GM18520 (cell line): ENCODE measurements around the gene SH3GLB1.
A peak's percentile ranks its signal among the peaks of the same experiment; 100 is the strongest.

Source experiments
- ATAC-seq: cut with Tn5 transposase; IDR thresholded peaks from one replicate; pipeline ENCODE4 v1.9.1; 2021; ENCODE audit not compliant: unreplicated experiment

SH3GLB1 gene

DNA sequence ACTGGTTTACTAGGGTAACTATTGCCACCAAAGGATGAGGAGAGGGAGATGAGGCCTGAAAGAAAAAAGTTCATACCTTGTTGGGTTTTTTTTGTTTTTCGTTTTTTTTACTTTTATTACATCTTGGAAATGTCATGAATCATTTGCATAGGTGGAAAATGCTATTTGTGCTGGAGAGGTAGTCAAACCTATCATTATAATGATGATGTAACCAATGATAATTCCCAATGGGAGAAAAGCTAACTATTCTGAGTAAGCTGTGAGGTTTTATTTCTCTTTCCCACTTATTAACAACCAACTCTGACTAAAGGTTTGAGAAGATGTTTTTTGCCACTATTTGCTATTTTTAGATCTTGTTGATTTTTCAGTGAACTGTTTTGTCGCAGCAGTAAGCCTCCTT is 29.0 kb downstream of the SH3GLB1 start:
- no peak for ATAC-seq

DNA sequence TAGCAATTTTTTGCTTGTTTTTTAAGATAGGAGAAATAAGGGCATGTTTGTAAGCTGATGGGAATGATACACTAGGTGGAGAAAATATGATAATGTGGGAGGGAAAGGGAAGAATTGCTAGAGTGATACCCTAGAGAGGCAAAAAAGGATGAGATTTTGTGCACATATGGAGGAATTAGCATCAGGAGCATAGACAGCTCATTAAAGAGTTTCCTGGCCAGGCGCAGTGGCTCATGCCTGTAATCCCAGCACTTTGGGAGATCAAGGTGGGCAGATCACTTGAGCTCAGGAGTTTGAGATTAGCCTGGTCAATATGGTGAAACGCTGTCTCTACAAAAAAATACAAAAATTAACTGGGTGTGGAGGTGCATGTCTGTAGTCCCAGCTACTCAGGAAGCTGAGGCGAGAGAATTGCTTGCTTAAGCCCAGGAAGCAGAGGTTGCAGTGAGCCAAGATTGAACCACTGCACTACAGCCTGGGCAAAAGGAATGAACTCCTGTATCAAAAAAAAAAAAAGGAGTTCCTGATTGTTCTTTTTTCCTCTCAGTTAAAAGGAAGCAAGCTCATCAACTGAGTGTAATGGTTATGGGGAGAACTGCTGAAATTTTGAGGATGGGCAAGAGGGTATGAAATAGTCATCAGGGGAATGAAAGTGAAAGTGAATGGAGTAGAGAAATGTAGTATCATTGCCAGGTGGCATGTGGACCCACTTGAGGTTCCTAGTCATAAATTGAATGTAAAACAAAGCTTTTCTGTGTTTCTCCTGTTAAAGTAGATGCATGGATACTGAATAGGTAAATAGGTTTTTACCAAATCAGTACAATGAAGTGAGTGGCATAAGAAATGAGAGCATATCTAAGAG is 35.5 kb downstream of the SH3GLB1 start:
- peak; percentile 47 for ATAC-seq

DNA sequence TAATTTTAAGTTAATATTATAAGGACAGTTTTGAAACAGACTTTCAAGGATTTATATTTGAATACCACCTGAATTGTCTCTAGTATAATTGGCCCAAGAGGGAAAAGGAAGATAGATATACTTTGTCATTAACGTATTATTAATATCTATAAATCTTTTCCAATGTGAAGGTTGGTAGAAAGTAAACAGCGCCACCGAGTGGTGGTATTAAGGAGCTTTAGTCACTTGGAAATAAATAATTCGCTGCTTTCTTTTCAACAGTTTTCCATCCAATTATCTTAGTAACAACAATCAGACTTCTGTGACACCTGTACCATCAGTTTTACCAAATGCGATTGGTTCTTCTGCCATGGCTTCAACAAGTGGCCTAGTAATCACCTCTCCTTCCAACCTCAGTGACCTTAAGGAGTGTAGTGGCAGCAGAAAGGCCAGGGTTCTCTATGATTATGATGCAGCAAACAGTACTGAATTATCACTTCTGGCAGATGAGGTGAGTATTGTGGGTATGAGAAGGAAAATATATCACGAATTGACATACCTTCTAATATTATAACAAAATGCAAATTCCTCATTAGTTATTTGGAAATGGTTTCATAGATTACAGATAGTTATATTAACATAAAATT is 37.7 kb downstream of the SH3GLB1 start:
- ATAC-seq = no peak

DNA sequence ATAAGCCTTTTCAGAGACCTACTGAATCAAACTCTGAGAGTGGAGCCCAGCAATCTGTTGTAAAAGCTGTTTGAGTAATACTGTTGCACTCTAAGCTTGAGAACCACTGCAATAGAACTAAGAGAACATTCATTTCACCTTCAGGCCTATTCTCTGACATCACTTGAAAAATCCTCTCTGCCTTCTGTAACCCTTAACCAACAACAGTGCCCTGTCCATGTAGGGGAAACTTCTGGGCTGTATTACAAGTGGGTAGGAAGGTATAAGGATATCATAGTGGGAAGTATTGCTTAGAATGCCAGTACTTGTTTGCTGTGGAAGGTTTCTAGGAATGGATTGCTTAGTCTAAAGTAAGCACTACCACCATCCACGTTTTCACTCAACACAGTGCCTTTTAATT is 42.9 kb downstream of the SH3GLB1 start:
- ATAC-seq = no peak

DNA sequence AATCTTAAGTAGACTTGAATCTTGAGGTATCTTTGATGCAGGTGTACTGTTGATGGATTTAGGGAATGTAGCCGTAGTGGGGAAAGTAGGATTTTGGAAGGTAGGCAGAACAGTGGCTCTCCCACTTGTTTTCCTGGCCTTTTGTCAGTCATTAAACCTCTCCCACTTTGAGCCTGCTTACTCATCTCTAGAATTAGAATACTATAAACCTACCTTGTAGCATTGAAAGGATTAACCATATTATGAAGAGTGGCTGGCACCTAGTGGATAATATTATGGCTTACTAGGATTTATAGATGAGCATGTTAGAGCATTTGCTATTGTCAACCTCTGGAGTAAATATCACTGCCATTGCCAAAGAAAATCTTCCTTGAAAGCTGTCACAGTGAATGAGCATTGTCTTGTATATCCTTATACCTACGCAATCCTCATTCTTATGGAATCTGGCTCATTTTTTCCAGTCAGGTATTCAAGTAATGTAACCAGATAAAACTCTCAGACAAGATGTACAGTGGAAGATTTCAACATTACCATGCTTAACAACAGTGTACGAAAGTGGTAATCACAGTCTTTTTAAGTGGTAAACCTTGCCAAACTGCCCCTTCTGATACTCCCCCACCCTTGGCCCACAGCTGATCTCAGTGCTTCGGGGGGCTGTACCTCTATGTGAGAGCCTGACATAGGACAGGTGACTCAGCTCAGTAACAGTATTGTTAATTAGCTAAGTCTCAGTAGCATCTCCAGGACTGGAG is 44.4 kb downstream of the SH3GLB1 start:
- ATAC-seq = no peak

DNA sequence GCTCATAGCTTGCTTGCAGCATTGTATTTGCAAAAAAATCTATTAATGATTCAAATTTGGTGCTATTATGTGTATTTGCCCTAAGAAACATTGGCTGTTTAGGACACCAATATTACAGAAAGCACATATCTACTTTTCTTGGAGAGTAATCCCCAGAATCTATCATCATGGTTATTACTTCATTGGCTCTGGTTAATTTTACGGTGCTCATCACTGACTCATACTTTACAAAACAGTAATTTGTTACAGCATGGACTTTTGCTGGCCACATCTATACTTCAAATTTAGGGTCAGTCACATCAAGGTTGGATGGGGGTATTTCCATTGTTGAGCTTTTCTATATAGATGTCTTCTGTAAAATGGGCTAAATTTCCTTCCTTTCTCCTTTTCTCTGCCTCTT is 45.7 kb downstream of the SH3GLB1 start:
- ATAC-seq = no peak

DNA sequence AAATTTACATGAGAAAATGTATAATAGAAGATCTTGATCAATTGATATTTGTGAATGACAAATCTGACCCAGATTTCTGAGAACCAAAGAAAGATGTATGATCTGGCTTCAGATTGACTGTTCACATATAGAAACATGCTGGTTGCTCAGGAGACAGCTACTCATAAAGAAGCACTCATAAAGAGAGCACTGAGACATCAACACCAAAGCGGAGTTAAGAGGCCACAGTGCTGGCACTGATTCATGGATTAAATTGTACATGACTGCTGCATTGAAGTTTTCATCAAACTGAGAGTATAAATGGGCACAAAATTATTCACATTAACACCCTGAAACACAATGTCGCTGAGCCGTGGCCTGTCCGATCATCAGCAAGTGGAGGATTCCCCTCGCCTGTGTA is 46.2 kb downstream of the SH3GLB1 start:
- ATAC-seq = no peak

DNA sequence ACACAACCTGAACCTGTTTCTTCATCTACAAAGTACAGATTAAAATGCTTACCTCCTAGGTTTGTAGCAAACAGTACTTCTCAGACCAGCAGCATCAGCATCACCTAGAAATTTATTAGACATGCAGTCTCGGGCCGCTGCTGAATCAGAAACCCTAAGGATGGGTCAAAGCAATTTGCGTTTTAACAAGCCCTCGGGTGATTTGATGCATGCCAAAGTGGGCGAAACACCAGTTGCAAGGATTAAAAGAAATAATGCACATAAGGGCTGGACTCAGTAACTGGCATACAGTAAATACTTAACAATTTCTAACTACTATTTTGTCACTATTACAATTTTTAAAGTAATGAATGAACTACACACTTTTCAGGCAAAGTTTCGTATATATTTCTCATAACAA is 47.5 kb downstream of the SH3GLB1 start:
- ATAC-seq = no peak

DNA sequence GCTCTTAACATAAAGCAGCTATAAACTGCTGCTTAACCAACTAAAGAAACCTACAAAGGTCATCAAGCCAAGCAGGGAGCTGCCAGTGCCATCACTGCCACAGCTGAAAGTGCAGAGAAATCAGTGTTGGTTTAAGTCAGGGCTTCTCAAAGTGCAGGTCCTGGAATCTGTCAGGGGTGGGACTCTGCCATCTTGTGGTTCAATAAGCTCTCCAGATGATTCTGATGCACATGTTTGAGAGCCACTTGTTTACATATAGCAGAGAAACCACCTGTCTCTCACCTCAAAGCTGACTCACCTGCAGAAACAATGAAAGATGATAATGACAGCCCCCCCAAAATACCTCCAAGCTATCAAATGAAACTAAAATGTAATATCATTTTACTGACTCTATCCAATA is 49.3 kb downstream of the SH3GLB1 start:
- no peak for ATAC-seq

DNA sequence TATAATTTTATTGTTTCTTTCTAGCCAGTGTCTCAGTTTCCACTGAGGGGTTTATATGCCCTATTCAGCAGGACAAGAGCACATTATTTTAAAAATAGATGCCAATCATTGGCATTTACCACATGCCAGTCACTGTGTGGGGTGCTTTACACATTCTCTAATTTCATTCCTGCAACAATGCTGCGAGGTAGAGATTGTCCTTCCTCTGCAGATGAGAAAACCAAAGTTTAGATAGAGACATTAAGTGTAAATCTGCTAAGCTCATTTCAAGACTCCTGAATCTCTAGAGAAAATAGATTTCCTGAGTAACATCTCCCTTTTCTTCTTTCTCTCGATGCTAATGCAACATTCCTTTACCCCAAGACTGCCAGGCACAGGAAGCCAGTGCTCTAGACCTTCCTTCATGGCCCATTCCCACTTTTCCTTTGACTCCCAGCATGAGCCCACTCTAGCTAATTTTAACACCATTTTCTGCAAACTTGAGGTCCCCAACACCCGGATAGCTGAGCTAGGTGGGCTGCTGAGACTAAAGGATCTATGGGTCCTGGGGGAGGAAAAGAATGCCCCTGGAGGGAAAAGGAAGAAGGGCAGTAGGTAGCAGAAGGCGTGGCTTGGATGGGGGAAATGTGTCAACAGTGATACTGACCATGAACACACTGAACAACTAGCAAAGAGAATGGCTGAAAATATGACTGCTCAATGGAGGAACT is 50.0 kb downstream of the SH3GLB1 start:
- ATAC-seq = no peak

DNA sequence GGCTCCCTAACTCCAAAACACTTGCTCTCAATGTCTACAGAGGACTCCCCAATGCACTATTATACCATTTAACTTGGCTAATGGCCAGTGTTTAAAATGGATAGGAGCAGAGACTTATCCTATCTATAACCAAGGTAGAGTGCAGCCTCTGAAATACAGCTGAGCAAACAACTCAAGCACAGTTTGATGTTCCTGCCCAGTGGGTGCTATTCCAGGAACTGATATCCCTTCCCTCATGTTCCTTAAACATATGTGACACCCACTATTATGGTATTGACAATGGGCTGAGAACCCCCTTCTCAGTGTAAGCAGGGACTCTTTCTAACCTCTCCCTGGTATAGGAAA is 51.7 kb downstream of the SH3GLB1 start:
- no peak for ATAC-seq

DNA sequence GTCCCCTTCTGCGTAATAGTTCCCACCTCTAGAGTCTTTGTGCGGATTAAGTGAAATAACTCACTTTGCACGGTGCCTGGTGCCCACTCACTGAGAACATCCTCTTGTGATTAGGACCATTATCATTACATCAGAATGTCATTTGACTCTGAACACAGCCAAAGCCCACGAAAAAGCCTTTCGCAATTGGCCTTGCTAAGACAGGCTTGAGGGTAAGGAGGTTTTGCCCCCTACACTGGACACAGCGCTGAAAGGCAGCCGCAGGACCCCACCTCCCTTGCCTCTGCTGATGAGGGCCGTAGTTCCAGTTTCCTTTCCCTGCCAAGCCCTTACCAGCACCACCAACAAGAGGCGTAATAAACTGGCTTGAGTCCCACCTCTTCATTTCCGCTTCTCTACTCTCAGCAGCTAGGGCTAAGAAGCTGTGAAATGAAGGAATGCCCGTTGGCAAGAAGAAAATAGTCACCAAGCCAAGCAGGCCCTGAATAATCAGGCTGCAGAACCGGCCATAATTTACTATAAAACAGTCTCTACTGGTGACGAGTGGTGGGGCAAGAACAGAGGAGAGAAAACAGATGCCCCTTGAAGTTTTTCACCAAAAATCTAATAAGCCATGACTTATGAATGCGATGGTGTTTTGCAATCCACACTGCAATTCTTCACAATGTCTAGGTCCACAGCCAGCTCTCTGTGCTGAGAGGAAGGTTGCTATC is 53.1 kb downstream of the SH3GLB1 start:
- no peak for ATAC-seq

DNA sequence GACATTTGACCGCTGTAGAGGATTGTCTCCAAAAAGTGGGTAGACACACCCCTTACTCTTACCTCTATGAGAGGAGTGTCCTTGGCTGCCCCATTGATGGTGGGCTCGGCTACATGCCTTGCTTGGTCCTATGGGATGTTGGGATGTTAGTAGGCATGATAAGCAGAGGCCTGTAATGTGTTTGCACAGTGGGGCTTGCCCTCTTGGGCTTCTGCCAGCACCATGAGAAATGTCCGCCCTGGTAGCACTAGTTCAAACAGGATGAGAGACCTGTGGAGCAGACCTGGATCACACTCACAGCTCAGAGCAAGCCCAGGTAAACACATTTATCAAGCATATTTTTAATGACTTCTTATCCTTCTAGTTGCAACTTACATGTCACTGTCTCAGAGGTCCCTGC is 54.2 kb downstream of the SH3GLB1 start:
- no peak for ATAC-seq

DNA sequence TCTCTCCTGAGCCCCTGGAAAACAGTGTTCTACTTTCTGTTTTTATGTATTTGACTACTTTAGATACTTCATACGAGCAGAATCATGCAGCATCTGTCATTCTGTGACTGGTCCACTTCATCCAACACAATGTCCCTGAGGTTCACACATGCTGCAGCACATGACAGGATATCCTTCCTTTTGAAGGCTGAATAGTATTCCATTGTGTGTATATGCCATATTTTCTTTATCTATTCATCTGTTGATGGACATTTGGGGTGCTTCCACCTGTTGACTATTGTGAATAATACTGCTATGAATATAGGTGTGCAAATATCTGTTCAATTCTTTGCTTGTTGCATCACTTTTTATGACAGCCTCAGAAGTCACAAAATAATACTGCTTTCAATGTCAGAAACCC is 55.8 kb downstream of the SH3GLB1 start:
- no peak for ATAC-seq

DNA sequence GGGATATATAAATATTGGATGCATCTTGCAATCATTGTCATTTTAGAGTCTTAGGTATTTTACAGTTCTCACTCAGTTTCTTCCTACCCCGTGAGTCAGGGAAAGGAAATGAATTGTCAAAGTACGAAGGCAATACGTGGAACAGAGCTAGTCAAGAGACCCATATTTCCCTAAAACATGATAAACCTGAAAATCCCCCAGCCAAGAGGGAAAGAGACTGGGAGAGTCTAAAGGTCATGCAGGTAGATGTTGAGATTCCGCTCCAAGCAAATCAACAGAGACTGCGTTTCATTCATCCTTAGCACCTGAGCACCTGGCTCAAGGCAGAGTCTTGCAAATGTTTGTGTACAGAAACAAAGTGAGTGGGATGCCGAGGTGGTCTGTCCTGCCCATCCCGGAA is 58.0 kb downstream of the SH3GLB1 start:
- ATAC-seq = no peak

DNA sequence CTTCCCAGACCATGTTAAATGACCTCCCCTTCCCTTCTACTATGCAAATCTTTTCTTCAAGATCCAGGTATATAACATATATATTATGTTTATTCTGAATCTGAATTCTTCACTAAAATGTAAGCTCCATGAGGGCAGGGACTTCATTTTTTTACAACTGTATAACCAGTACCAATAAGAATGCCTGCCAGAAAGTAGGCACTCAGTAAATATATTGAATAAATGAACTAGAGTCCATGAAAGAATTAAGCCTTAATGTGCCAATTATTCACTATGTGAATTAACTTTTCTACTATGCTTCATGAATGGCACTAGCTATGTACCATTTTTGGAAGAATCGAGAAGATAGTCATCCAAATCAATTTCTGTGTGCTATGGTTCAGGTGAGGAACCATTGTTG is 60.1 kb downstream of the SH3GLB1 start:
- ATAC-seq = no peak

DNA sequence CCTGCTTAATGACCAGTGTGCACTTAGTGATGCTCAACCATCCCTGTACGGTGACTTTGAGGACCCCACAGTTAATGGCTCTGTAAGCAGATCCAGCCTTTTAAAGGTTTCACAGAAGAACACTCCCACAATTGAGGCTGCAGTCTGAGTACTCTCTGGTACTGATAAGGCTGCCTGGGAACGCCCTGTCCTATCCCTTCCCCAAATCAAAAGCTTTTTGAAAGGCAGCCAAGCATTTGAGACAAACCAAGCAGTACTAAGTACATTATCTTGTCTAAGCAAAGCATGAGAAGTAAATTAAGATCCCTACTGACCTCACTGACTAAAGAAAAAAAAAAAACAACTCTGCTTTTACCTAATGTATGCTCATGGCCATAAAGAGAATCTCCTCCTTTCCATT is 60.7 kb downstream of the SH3GLB1 start:
- no peak for ATAC-seq

DNA sequence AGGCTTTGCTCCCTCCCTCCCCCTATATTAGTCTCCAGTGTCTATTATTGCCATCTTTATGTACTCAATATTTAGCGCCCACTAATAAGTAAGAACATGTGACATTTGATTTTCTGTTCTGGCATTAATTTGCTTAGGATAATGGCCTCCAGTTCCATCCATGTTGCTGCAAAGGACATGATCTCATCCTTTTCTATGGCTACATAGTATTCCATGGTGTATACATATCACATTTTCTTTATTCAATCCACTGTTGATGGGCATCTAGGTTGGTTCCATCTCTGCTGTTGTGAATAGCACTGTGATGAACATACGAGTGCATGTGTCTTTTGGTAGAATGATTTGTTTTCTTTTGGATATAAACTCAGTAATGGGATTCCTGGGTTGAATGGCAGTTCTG is 61.3 kb downstream of the SH3GLB1 start:
- ATAC-seq = no peak

DNA sequence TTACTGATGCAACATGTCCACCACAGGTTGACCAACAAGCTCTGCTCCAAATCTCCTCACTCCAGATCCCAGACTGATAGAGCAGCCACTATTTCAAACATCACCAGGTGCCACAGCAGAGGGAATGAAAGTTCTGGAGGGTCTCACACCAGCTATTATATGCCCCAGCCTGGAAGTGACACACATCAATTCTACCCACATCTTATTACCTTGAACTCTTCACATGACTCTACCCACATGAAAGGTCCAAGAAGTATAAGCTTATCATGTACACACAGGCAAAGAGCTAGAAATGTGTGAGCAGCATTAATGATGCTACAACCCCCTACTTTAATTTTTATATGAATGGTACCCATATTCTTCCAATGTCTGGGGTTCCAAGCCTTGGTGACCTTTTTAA is 64.2 kb downstream of the SH3GLB1 start:
- ATAC-seq = no peak

DNA sequence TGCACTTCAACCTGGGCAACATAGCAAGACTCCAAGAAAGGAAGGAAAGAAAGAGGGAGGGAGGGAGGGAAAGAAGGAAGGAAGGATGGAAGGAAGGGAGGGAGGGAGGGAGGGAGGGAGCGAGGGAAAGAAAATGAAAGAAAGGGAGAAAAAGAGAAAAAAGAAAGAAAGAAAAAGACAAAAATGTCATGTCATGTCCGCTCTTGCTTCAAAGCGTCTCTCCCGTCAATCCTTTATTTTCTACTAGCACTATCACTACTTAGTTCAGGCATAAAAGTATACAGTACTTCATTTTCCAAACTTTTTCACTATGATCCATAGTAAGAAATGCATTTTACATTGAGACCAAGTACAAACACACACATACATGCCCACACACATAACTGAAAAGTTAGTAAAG is 64.7 kb downstream of the SH3GLB1 start:
- ATAC-seq = no peak
